ENCODE data around the gene PCYT1A. TPM values are rescaled to one million over a fixed set of nuclear protein-coding genes. Genes with fewer than 3 reads are reported as not detected.

The PCYT1A gene
- total RNA-seq, 1 experiment from 2014 or later, result 91.2 TPM

- ChIA-PET CTCF (interaction anchor here (0.6 kb wide), 1 partner anchor 20 kb away, joined by 3 read pairs; no protein-coding TSS in a partner anchor), POLR2A (ENCODE audit: unreplicated experiment) (interaction anchor here (0.6 kb wide), 1 partner anchor 83 kb away, joined by 5 read pairs; no protein-coding TSS in a partner anchor)
- H3K4me1 ChIP-seq (replicated peaks; ENCODE audit: insufficient read depth), result peaks cover 12% of the 10 kb centered on the region
- no peaks in the 10 kb centered on the region for H3K27me3 ChIP-seq (ENCODE audit: insufficient read depth, low read depth)
- TF ChIP-seq CTCF (conservative IDR thresholded peaks at IDR 0.05), result no peak
- no peak for TF ChIP-seq EZH2 (IDR thresholded peaks at IDR 0.05; ENCODE audit: low read depth)
- no TSS peak for BruUV-seq (replicated peaks)
- no peak overlapping the region for H3K4me3 ChIP-seq
- intact Hi-C loops (cut with micrococcal nuclease; ENCODE audit: unreplicated experiment), result loop anchor here (5.0 kb wide), 1 partner anchor 119 kb away; the partner anchor contains the start of gene TM4SF19
- H3K79me2 ChIP-seq (ENCODE audit: low read depth), result no peaks in the 10 kb centered on the region
- H3K36me3 ChIP-seq (ENCODE audit: low read depth), result no peaks in the 10 kb centered on the region
- H3K9me3 ChIP-seq (ENCODE audit: insufficient read depth, low read depth), result no peaks in the 10 kb centered on the region
- DNase-seq, result peak in 1 of 2 experiments; percentile 64
- no peak overlapping the region for H2AFZ ChIP-seq
- H3K4me2 ChIP-seq, result peak overlapping the region; percentile 11; the same call in 1 of the 2 replicates
- no peaks in the 10 kb centered on the region for H3K9me2 ChIP-seq (ENCODE audit: insufficient read depth)
- H3K27ac ChIP-seq, result no peak overlapping the region
- no peaks in the 10 kb centered on the region for H3F3A ChIP-seq (ENCODE audit: insufficient read depth, low read depth)
- H4K20me1 ChIP-seq (ENCODE audit: insufficient read depth), result no peaks in the 10 kb centered on the region
These were observed 69.3 kb downstream of the PCYT1A start for GRCh38 chr3:196218155-196218712.

- intact Hi-C loops (cut with micrococcal nuclease; ENCODE audit: unreplicated experiment), result loop anchor here (5.0 kb wide), 1 partner anchor 120 kb away; the partner anchor contains the start of gene TM4SF19
- no peaks in the 10 kb centered on the region for H3K79me2 ChIP-seq (ENCODE audit: low read depth)
- H3K4me3 ChIP-seq, result no peak overlapping the region
These were observed 70.0 kb downstream of the PCYT1A start for GRCh38 chr3:196217307-196218154.

More at GRCh38 chr3:196217307-196218154, 70.0 kb downstream of the PCYT1A start:
- no peak for DNase-seq
- no TSS peak for BruUV-seq (replicated peaks)
- CTCF ChIA-PET, result interaction anchor here (0.6 kb wide), 1 partner anchor 19 kb away, joined by 3 read pairs; no protein-coding TSS in a partner anchor
- POLR2A ChIA-PET (ENCODE audit: unreplicated experiment), result interaction anchor here (0.6 kb wide), 1 partner anchor 82 kb away, joined by 5 read pairs; no protein-coding TSS in a partner anchor
- Histone ChIP-seq H3K9me3 (ENCODE audit: insufficient read depth, low read depth) (no peaks in the 10 kb centered on the region), H3K27ac (no peak overlapping the region), H2AFZ (no peak overlapping the region), H3K4me2 (no peak overlapping the region), H3K4me1 (replicated peaks; ENCODE audit: insufficient read depth) (peaks cover 12% of the 10 kb centered on the region), H4K20me1 (ENCODE audit: insufficient read depth) (no peaks in the 10 kb centered on the region), H3K36me3 (ENCODE audit: low read depth) (no peaks in the 10 kb centered on the region), H3K27me3 (ENCODE audit: insufficient read depth, low read depth) (no peaks in the 10 kb centered on the region), H3F3A (ENCODE audit: insufficient read depth, low read depth) (no peaks in the 10 kb centered on the region), H3K9me2 (ENCODE audit: insufficient read depth) (no peaks in the 10 kb centered on the region)
- TF ChIP-seq CTCF (conservative IDR thresholded peaks at IDR 0.05) (no peak), EZH2 (IDR thresholded peaks at IDR 0.05; ENCODE audit: low read depth) (no peak)
